Prostate gland (tissue), 2 donors: ENCODE results near the gene NOP53.

ENCODE experiments used
- POLR2A ChIP-seq: fragments of 450-650 bp; IDR thresholded peaks from one replicate; pipeline ENCODE4 v1.6.1; 2016; ENCODE audit warnings: antibody characterized with exemption, mild to moderate bottlenecking
- POLR2AphosphoS5 ChIP-seq: sonication (generic); formaldehyde crosslinking; IDR thresholded peaks from one replicate; pipeline ENCODE4 v1.6.1; 2017; ENCODE audit warnings: antibody characterized with exemption
- TF ChIP-seq, protein P1 (sequence below), 4 experiments: fragments of 200-600 bp in 2 of 4; fragments of 450-650 bp in 2 of 4; sonication (generic) in 2 of 4; IDR thresholded peaks; 1 replicate in 3 of 4; 2 replicates in 1 of 4; pipeline ENCODE4 v1.5.1; 2016 to 2019; ENCODE audit warnings: antibody characterized with exemption in 4 of 4, mild to moderate bottlenecking in 2 of 4, moderate library complexity in 2 of 4

- TF ChIP-seq POLR2A (no peak), POLR2AphosphoS5 (no peak)
- TF ChIP-seq, protein P1, sequence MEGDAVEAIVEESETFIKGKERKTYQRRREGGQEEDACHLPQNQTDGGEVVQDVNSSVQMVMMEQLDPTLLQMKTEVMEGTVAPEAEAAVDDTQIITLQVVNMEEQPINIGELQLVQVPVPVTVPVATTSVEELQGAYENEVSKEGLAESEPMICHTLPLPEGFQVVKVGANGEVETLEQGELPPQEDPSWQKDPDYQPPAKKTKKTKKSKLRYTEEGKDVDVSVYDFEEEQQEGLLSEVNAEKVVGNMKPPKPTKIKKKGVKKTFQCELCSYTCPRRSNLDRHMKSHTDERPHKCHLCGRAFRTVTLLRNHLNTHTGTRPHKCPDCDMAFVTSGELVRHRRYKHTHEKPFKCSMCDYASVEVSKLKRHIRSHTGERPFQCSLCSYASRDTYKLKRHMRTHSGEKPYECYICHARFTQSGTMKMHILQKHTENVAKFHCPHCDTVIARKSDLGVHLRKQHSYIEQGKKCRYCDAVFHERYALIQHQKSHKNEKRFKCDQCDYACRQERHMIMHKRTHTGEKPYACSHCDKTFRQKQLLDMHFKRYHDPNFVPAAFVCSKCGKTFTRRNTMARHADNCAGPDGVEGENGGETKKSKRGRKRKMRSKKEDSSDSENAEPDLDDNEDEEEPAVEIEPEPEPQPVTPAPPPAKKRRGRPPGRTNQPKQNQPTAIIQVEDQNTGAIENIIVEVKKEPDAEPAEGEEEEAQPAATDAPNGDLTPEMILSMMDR (IDR thresholded peaks at IDR 0.05) = no peak
Measured at GRCh38 chr19:47701717-47702552, 43.4 kb upstream of the NOP53 start.
